SK-MEL-5 (cell line): Measurements from ENCODE around the gene ATF7. TPM values are rescaled to one million over a fixed set of nuclear protein-coding genes. Genes with fewer than 3 reads are reported as not detected.
"Not testable (repeated sequence)": the region's sequence is repeated elsewhere in the genome, so short reads cannot be mapped to it uniquely, and the experiment has no call there.

Experiments
- DNase-seq: peaks from one replicate; pipeline ENCODE4 v3.0.0-alpha.2; 2016; ENCODE audit warnings: low read depth, low spot score
- in situ Hi-C: cut with HindIII; loops from 2 replicates; pipeline ENCODE4 v1.10.0; 2016; ENCODE audit warnings: low sequenced_read_pairs, high pct_unique_total_duplicates, low pct_unique_long_range_greater_than_20kb
- total RNA-seq: library from RNA; depleted of rRNA; stranded (reverse); fragments of >200 nt; shearing (Covaris generic); gene quantifications from 2 replicates; pipeline ENCODE4 v1.2.3, GENCODE V29; 2014

Gene ATF7
- total RNA-seq, 1 experiment from 2014 or later, result 10.2 TPM

- in situ Hi-C loops, result no loop called here
- no peak for DNase-seq
Measured at GRCh38 chr12:53484686-53485575, 141.3 kb downstream of the ATF7 start.

- DNase-seq, result no peak
- in situ Hi-C loops, result no loop called here
Measured at GRCh38 chr12:53483979-53484377, 142.2 kb downstream of the ATF7 start.

GRCh38 chr12:53483225-53483978 lies 142.8 kb downstream of the ATF7 start:
- in situ Hi-C loops, result no loop called here
- DNase-seq, result no peak

DNA sequence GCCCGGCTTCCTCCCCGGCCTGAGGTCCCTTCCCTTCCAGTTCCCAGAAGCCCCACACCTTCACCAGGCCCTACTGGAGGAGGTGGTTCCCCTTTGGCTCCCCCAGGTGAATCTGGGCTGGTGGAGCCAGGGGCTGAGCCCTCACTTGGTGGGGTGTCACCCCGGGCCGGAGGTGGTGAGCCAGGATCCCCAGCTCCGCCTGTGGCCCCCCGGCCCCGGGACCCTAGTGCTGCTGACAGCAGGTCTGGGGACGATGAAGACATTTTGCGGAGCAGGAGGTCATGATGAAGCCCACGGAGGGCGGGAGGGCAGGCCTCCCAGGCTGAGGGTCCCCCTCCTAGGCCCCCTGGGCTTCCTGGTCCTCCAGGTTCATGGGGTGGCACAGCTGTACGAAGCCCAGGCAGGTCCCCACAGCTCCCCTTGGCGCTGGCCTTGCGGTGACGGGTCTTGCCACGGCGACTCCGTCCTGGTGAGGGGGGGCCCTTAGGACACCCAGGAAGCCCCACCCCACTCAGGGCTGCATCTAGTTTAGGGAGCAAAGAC lies 143.5 kb downstream of the ATF7 start:
- no peak for DNase-seq
- in situ Hi-C loops, result no loop called here

GRCh38 chr12:53481939-53482586 lies 144.1 kb downstream of the ATF7 start:
- DNase-seq, result peak; percentile 49
- in situ Hi-C loops, result no loop called here

DNA sequence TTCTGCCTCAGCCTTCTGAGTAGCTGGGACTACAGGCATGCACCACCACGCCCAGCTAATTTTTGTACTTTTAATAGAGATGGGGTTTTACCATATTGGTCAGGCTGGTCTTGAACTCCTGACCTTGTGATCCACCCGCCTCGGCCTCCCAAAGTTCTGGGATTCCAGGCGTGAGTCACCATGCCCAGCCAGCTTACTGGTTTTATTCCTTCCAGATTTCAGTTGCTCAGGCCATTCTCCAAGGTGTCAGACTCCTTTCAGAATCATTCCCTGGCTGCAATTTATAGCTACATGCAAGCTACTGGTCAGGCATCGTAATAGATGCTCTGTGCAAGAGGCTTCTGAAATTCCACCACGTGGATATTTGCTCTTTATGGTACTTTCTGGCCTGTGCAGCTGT lies 144.7 kb downstream of the ATF7 start:
- in situ Hi-C loops, DNase-seq: not testable (repeated sequence)

- in situ Hi-C loops, result no loop called here
- no peak for DNase-seq
Measured at GRCh38 chr12:53480491-53481442, 145.4 kb downstream of the ATF7 start.

DNA sequence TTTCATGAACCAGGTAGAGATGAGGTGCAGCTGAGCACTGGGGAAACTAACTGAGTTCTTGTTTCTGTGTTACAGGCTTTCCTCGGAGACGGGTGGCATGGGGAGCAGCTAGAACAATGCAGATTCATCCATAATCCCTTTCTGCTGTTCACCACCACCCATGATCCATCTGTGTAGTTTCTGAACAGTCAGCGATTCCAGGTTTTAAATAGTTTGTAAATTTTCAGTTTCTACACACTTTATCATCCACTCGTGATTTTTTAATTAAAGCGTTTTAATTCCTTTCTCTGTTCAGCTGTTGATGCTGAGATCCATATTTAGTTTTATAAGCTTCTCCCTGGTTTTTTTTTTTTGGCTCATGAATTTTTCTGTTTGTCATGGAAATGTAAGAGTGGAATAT lies 146.9 kb downstream of the ATF7 start:
- no peak for DNase-seq
- in situ Hi-C loops, result no loop called here

- no peak for DNase-seq
- in situ Hi-C loops, result no loop called here
Measured at GRCh38 chr12:53478865-53479264, 147.3 kb downstream of the ATF7 start.

GRCh38 chr12:53476769-53477209 lies 149.4 kb downstream of the ATF7 start:
- in situ Hi-C loops, result no loop called here
- DNase-seq, result peak; percentile 64

- DNase-seq, result no peak
- in situ Hi-C loops, result no loop called here
Measured at GRCh38 chr12:53474819-53475218, 151.4 kb downstream of the ATF7 start.

DNA sequence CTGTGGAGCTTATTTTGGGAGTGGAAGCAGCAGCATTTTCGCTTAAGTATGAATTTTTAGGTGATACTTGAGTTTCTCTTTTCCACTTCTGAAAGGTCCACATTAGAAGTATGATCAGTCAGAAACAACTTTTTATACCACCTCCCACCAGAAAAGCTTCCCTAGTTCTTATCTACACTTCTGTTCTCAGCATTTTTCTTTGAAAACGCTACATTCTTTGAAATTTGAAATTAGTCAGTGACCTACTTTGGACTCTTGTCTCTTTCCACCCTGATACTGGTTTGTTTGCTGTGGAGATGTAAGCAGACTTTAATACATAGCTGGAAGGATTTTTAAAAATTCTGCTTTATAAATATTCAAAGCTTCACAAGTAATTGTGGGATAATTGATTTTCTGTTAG lies 152.1 kb downstream of the ATF7 start:
- in situ Hi-C loops, result no loop called here
- no peak for DNase-seq

GRCh38 chr12:53472056-53472582 lies 154.1 kb downstream of the ATF7 start:
- DNase-seq, result no peak
- in situ Hi-C loops, result no loop called here

DNA sequence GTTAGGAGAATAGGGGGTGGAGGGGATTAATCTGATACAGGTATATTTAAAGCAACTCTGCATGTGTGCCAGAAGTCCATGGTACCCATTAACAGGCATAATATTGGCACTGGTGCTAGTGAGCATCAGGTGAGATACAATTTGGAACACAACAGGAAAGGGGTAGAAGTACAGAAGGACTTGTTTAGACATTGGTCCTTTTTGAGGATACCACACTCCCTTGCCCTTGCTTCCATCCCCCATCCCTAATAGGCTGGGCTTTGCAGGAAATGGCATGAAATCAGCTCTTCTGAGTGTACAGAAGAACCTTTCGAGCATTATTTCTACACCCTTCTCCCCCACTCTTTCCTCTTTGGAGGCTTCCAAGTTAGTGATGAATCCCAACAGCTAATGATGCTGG lies 157.9 kb downstream of the ATF7 start:
- in situ Hi-C loops, result no loop called here
- DNase-seq, result no peak

GRCh38 chr12:53467880-53468279 lies 158.3 kb downstream of the ATF7 start:
- DNase-seq, result no peak
- in situ Hi-C loops, result no loop called here

- in situ Hi-C loops, result no loop called here
- DNase-seq, result no peak
Measured at GRCh38 chr12:53467082-53467481, 159.1 kb downstream of the ATF7 start.

DNA sequence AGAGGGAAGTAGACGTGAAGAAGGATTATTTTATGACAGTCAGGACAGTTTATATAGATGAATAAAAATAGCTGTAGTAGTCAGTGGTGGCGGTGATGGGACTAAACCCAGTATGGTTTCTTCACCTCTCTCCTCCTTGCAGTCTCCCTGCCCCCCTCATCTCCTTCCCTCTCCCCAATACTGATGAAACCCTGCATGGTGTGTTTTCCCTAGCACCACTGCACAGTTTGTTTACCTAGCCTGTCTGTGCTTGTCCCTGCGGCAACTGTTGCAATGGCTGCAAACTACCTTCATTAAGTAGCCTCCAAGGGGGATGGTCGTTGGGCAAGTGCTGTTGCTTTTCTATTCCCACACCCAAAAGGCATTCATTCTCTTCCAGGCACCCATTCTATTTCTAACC lies 159.5 kb downstream of the ATF7 start:
- no peak for DNase-seq
- in situ Hi-C loops, result no loop called here
